Measurements from ENCODE around the gene FKBP2. TPM values are rescaled to one million over a fixed set of nuclear protein-coding genes. Genes with fewer than 3 reads are reported as not detected.

Gene FKBP2
- total RNA-seq, 1 experiment from 2014 or later, result 70.2 TPM

GRCh38 chr11:64286801-64287159 is 45.9 kb downstream of the FKBP2 start:
- CTCF ChIA-PET, result no interaction called here
- peak in 1 of 2 experiments; percentile 26 for DNase-seq
- H3K4me3 ChIP-seq (ENCODE audit: low read depth, low read length), result no peak overlapping the region
- no peaks in the 10 kb centered on the region for H3K27me3 ChIP-seq (replicated peaks; ENCODE audit: control insufficient read depth, insufficient read depth, low read length)
- no peaks in the 10 kb centered on the region for H3K9me3 ChIP-seq
- H3K4me3 Mint-ChIP-seq (ENCODE audit: unreplicated experiment), result peak overlapping the region; percentile 82
- intact Hi-C loops (cut with micrococcal nuclease; ENCODE audit: unreplicated experiment), result no loop called here
- H3K36me3 ChIP-seq (ENCODE audit: control insufficient read depth, insufficient read depth, low read length), result no peaks in the 10 kb centered on the region; the same call in 1 of the 2 replicates
- no peak for TF ChIP-seq CTCF (IDR thresholded peaks at IDR 0.05; ENCODE audit: insufficient read depth in 1 of 2, low read depth in 1 of 2, low read length in 1 of 2, severe bottlenecking in 1 of 2, unreplicated experiment in 1 of 2)
- peaks cover 17% of the 10 kb centered on the region for H3K36me3 Mint-ChIP-seq (ENCODE audit: insufficient read depth, unreplicated experiment)
- POLR2A ChIA-PET, result no interaction called here
- H3K9me3 Mint-ChIP-seq (ENCODE audit: unreplicated experiment), result no peaks in the 10 kb centered on the region
- H3K27me3 Mint-ChIP-seq (ENCODE audit: insufficient read depth, unreplicated experiment), result peaks cover 5% of the 10 kb centered on the region
- peaks cover 9% of the 10 kb centered on the region for H3K4me1 Mint-ChIP-seq (ENCODE audit: low read depth, unreplicated experiment)
- peaks cover 11% of the 10 kb centered on the region for H3K4me1 ChIP-seq
- H3K27ac Mint-ChIP-seq (ENCODE audit: unreplicated experiment), result peak overlapping the region; percentile 54
- BruUV-seq (replicated peaks), result no TSS peak

GRCh38 chr11:64287676-64288352 is 46.9 kb downstream of the FKBP2 start:
- Histone ChIP-seq H3K4me3 (ENCODE audit: low read depth, low read length) (no peak overlapping the region), H3K27me3 (replicated peaks; ENCODE audit: control insufficient read depth, insufficient read depth, low read length) (no peaks in the 10 kb centered on the region; the same call in 1 of the 2 replicates), H3K4me1 (peaks cover 12% of the 10 kb centered on the region), H3K9me3 (no peaks in the 10 kb centered on the region), H3K36me3 (ENCODE audit: control insufficient read depth, insufficient read depth, low read length) (no peaks in the 10 kb centered on the region)
- Mint-ChIP-seq H3K4me1 (ENCODE audit: low read depth, unreplicated experiment) (peaks cover 9% of the 10 kb centered on the region), H3K27ac (ENCODE audit: unreplicated experiment) (no peak overlapping the region), H3K4me3 (ENCODE audit: unreplicated experiment) (no peak overlapping the region), H3K27me3 (ENCODE audit: insufficient read depth, unreplicated experiment) (peaks cover 9% of the 10 kb centered on the region), H3K36me3 (ENCODE audit: insufficient read depth, unreplicated experiment) (peaks cover 17% of the 10 kb centered on the region), H3K9me3 (ENCODE audit: unreplicated experiment) (no peaks in the 10 kb centered on the region)
- ChIA-PET POLR2A (no interaction called here), CTCF (no interaction called here)
- no peak for DNase-seq
- TF ChIP-seq CTCF (IDR thresholded peaks at IDR 0.05; ENCODE audit: insufficient read depth in 1 of 2, low read depth in 1 of 2, low read length in 1 of 2, severe bottlenecking in 1 of 2, unreplicated experiment in 1 of 2), result no peak
- no TSS peak for BruUV-seq (replicated peaks)
- intact Hi-C loops (cut with micrococcal nuclease; ENCODE audit: unreplicated experiment), result no loop called here

- H3K4me1 Mint-ChIP-seq (ENCODE audit: low read depth, unreplicated experiment), result peaks cover 9% of the 10 kb centered on the region
- H3K9me3 Mint-ChIP-seq (ENCODE audit: unreplicated experiment), result no peaks in the 10 kb centered on the region
- Histone ChIP-seq H3K4me3 (ENCODE audit: low read depth, low read length) (no peak overlapping the region), H3K9me3 (no peaks in the 10 kb centered on the region), H3K36me3 (ENCODE audit: control insufficient read depth, insufficient read depth, low read length) (no peaks in the 10 kb centered on the region), H3K27me3 (replicated peaks; ENCODE audit: control insufficient read depth, insufficient read depth, low read length) (peaks cover 2% of the 10 kb centered on the region; the same call in 1 of the 2 replicates), H3K4me1 (peaks cover 12% of the 10 kb centered on the region)
- intact Hi-C loops (cut with micrococcal nuclease; ENCODE audit: unreplicated experiment), result no loop called here
- POLR2A ChIA-PET, result no interaction called here
- CTCF ChIA-PET, result no interaction called here
- H3K36me3 Mint-ChIP-seq (ENCODE audit: insufficient read depth, unreplicated experiment), result peaks cover 17% of the 10 kb centered on the region
- H3K4me3 Mint-ChIP-seq (ENCODE audit: unreplicated experiment), result no peak overlapping the region
- DNase-seq, result no peak
- H3K27ac Mint-ChIP-seq (ENCODE audit: unreplicated experiment), result no peak overlapping the region
- H3K27me3 Mint-ChIP-seq (ENCODE audit: insufficient read depth, unreplicated experiment), result peaks cover 9% of the 10 kb centered on the region
- no peak for TF ChIP-seq CTCF (IDR thresholded peaks at IDR 0.05; ENCODE audit: insufficient read depth in 1 of 2, low read depth in 1 of 2, low read length in 1 of 2, severe bottlenecking in 1 of 2, unreplicated experiment in 1 of 2)
- no TSS peak for BruUV-seq (replicated peaks)
Measured at GRCh38 chr11:64288353-64288750, 47.5 kb downstream of the FKBP2 start.
